Liver (tissue), 9 donors: ENCODE data around the gene FIGNL1. TPM values are rescaled to one million over a fixed set of nuclear protein-coding genes. Genes with fewer than 3 reads are reported as not detected.

ENCODE experiments used
- DNase-seq: peaks from one replicate; pipeline ENCODE4 v3.0.0-alpha.2; 2017; ENCODE audit warnings: low spot score
- H3K27ac ChIP-seq, 2 donors: one replicate each; pipeline ENCODE4 v1.7.0; 2013; ENCODE audit warnings: inconsistent platforms in 2 of 2, low read length in 2 of 2, control low read depth in 1 of 2, low read depth in 1 of 2, mild to moderate bottlenecking in 1 of 2
- H3K27me3 ChIP-seq, 4 donors: one replicate each; pipeline versions ENCODE4 v1.6.1 to v1.7.0; 2013; ENCODE audit warnings: low read length in 3 of 4, inconsistent platforms in 1 of 4, mild to moderate bottlenecking in 1 of 4, moderate library complexity in 1 of 4; ENCODE audit not compliant: control insufficient read depth in 4 of 4, insufficient read depth in 4 of 4
- H3K36me3 ChIP-seq, 4 donors: one replicate each; pipeline versions ENCODE4 v1.6.1 to v1.7.0; 2013; ENCODE audit warnings: low read length in 3 of 4, mild to moderate bottlenecking in 3 of 4, low read depth in 1 of 4, moderate library complexity in 1 of 4; ENCODE audit not compliant: control insufficient read depth in 4 of 4, insufficient read depth in 3 of 4
- H3K4me1 ChIP-seq, 4 donors: one replicate each; pipeline versions ENCODE4 v1.6.1 to v1.7.0; 2013; ENCODE audit warnings: low read length in 3 of 4, mild to moderate bottlenecking in 3 of 4, moderate library complexity in 1 of 4; ENCODE audit not compliant: control insufficient read depth in 4 of 4, insufficient read depth in 4 of 4
- H3K4me3 ChIP-seq, 3 donors: one replicate each; pipeline versions ENCODE4 v1.6.1 to v1.7.0; 2013; ENCODE audit warnings: low read length in 3 of 3, control low read depth in 1 of 3, low read depth in 1 of 3, mild to moderate bottlenecking in 1 of 3
- H3K9ac ChIP-seq, 2 donors: one replicate each; pipeline ENCODE4 v1.7.0; 2013; ENCODE audit warnings: low read length in 2 of 2, mild to moderate bottlenecking in 2 of 2, moderate library complexity in 2 of 2, control low read depth in 1 of 2, low read depth in 1 of 2
- H3K9me3 ChIP-seq, 4 donors: one replicate each; pipeline versions ENCODE4 v1.6.1 to v1.7.0; 2013; ENCODE audit warnings: low read length in 3 of 4; ENCODE audit not compliant: control insufficient read depth in 4 of 4
- ATF3 ChIP-seq: IDR thresholded peaks from 2 replicates; pipeline ENCODE4 v1.6.1; 2016; ENCODE audit warnings: antibody characterized with exemption
- CTCF ChIP-seq: fragments of 150-350 bp; IDR thresholded peaks from 2 replicates; pipeline ENCODE4 v1.5.1; 2017; ENCODE audit warnings: improper control_type of control experiment, low read depth, low read length; ENCODE audit not compliant: missing input control
- EGR1 ChIP-seq, 2 donors: IDR thresholded peaks; 2 replicates each; pipeline ENCODE4 v1.6.1; 2016 to 2018; ENCODE audit warnings: antibody characterized with exemption in 2 of 2, low read depth in 2 of 2
- FOXA1 ChIP-seq: IDR thresholded peaks from 2 replicates; pipeline ENCODE4 v1.6.1; 2016; ENCODE audit warnings: antibody characterized with exemption
- FOXA2 ChIP-seq: IDR thresholded peaks from 2 replicates; pipeline ENCODE4 v1.6.1; 2016; ENCODE audit warnings: antibody characterized with exemption
- GABPA ChIP-seq, 2 donors: IDR thresholded peaks in 1 of 2; conservative IDR thresholded peaks in 1 of 2; 2 replicates each; pipeline ENCODE4 v1.6.1; 2016; ENCODE audit warnings: antibody characterized with exemption in 2 of 2, mild to moderate bottlenecking in 1 of 2, moderate library complexity in 1 of 2
- HNF4A ChIP-seq, 2 donors: conservative IDR thresholded peaks; 2 replicates each; pipeline ENCODE4 v1.6.1; 2016; ENCODE audit warnings: antibody characterized with exemption in 2 of 2, mild to moderate bottlenecking in 2 of 2
- HNF4G ChIP-seq: IDR thresholded peaks from 2 replicates; pipeline ENCODE4 v1.6.1; 2016; ENCODE audit warnings: antibody characterized with exemption
- JUND ChIP-seq, 2 donors: IDR thresholded peaks; 2 replicates each; pipeline ENCODE4 v1.6.1; 2016; ENCODE audit warnings: antibody characterized with exemption in 2 of 2
- MAX ChIP-seq: IDR thresholded peaks from 2 replicates; pipeline ENCODE4 v1.6.1; 2016; ENCODE audit warnings: antibody characterized with exemption
- NR2F2 ChIP-seq: IDR thresholded peaks from 2 replicates; pipeline ENCODE4 v1.6.1; 2016; ENCODE audit warnings: antibody characterized with exemption
- REST ChIP-seq: IDR thresholded peaks from 2 replicates; pipeline ENCODE4 v1.6.1; 2016; ENCODE audit warnings: antibody characterized with exemption, mild to moderate bottlenecking
- RXRA ChIP-seq, 2 donors: IDR thresholded peaks; 2 replicates each; pipeline ENCODE4 v1.6.1; 2017 to 2018; ENCODE audit warnings: antibody characterized with exemption in 2 of 2, mild to moderate bottlenecking in 1 of 2
- SP1 ChIP-seq: IDR thresholded peaks from 2 replicates; pipeline ENCODE4 v1.6.1; 2018; ENCODE audit warnings: antibody characterized with exemption, mild to moderate bottlenecking
- TAF1 ChIP-seq: conservative IDR thresholded peaks from 2 replicates; pipeline ENCODE4 v1.6.1; 2016; ENCODE audit warnings: antibody characterized with exemption, mild to moderate bottlenecking
- YY1 ChIP-seq: IDR thresholded peaks from 2 replicates; pipeline ENCODE4 v1.6.1; 2016; ENCODE audit warnings: antibody characterized with exemption, mild to moderate bottlenecking
- WGBS: extraction: QIAGEN DNeasy Blood & Tissue Kit; methylation state at CpG from one replicate; pipeline ENCODE4 v1.1.7; 2013; 5-methylcytosine and 5-hydroxymethylcytosine counted together
- polyA plus RNA-seq, 2 donors: library from polyadenylated mRNA; stranded (reverse) in 1 of 2; unstranded in 1 of 2; fragments of 200-250 nt in 1 of 2; fragments of >200 nt in 1 of 2; fragmentation: Nextera tagmentation in 1 of 2; extraction: Ambion mirVana in 1 of 2; gene quantifications; one replicate each; pipeline versions ENCODE4 v1.2.1 to v1.2.3, GENCODE V29; 2013 to 2015
- total RNA-seq, 2 donors: library from RNA; depleted of rRNA; stranded (reverse); fragments of >200 nt; gene quantifications; one replicate each; pipeline ENCODE4 v1.2.3, GENCODE V29; 2014
- donor health status: healthy.
- donor health status: healthy.
- donor health status: healthy.
- donor health status: healthy.
- donor health status: healthy.

FIGNL1 gene
- total and polyA plus RNA-seq, 4 donors: 1.2 to 13.2 (median 3.3) TPM

- TF ChIP-seq FOXA1 (no peak), HNF4G (no peak), EGR1 (IDR thresholded peaks at IDR 0.05; ENCODE audit: low read depth in 2 of 2) (no peak), JUND (IDR thresholded peaks at IDR 0.05) (no peak)
Observed at GRCh38 chr7:50405221-50405620, 44.9 kb downstream of the FIGNL1 start (continued).

- Histone ChIP-seq H3K27ac (no peak overlapping the region), H3K27me3 (peaks cover 0 to 5% (median 2%) of the 10 kb centered on the region in 4 donors), H3K36me3 (no peaks in the 10 kb centered on the region), H3K4me3 (no peak overlapping the region), H3K9me3 (peaks cover 0 to 2% (median 0%) of the 10 kb centered on the region in 4 donors), H3K4me1 (no peaks in the 10 kb centered on the region), H3K9ac (no peak overlapping the region)
- TF ChIP-seq FOXA1 (no peak), NR2F2 (no peak), GABPA (IDR thresholded peaks at IDR 0.05 in 1 of 2, conservative IDR thresholded peaks at IDR 0.05 in 1 of 2) (no peak), REST (no peak), SP1 (no peak), ATF3 (no peak), TAF1 (no peak), YY1 (no peak), FOXA2 (no peak), MAX (no peak), HNF4A (conservative IDR thresholded peaks at IDR 0.05) (no peak)
- 71% methylated on average over 7 of the region's 7 CpGs for WGBS
- no peak for DNase-seq
Observed at GRCh38 chr7:50404392-50404791, 45.8 kb downstream of the FIGNL1 start.

GRCh38 chr7:50400114-50400513 is 50.0 kb downstream of the FIGNL1 start:
- no peak overlapping the region for H3K27ac ChIP-seq
- DNase-seq: no peak
- H3K9me3 ChIP-seq: peaks cover 0 to 2% (median under 1%) of the 10 kb centered on the region in 4 donors
- no peak overlapping the region for H3K9ac ChIP-seq
- no peak overlapping the region for H3K4me3 ChIP-seq
- 28% methylated on average over 41 of the region's 41 CpGs for WGBS
- TF ChIP-seq RXRA (IDR thresholded peaks at IDR 0.05): no peak
- no peak for TF ChIP-seq HNF4A (conservative IDR thresholded peaks at IDR 0.05)
- no peak for TF ChIP-seq REST
- TF ChIP-seq EGR1 (IDR thresholded peaks at IDR 0.05; ENCODE audit: low read depth in 2 of 2): no peak
- no peak for TF ChIP-seq NR2F2
- TF ChIP-seq TAF1: no peak
- no peak for TF ChIP-seq GABPA (IDR thresholded peaks at IDR 0.05 in 1 of 2, conservative IDR thresholded peaks at IDR 0.05 in 1 of 2)
- no peak for TF ChIP-seq JUND (IDR thresholded peaks at IDR 0.05)
- TF ChIP-seq ATF3: no peak
- TF ChIP-seq SP1: no peak
- TF ChIP-seq CTCF: no peak
- TF ChIP-seq YY1: no peak
- H3K36me3 ChIP-seq: no peaks in the 10 kb centered on the region
- H3K27me3 ChIP-seq: peaks cover 0 to 4% (median 2%) of the 10 kb centered on the region in 4 donors
- no peaks in the 10 kb centered on the region for H3K4me1 ChIP-seq
